Astrocyte of the cerebellum (primary cell): ENCODE results near the gene FBXL17.

ENCODE experiments used
- DNase-seq: peaks from one replicate; pipeline ENCODE4 v3.0.0-alpha.2; 2011; ENCODE audit warnings: low read depth
- H3K4me3 ChIP-seq: 2 replicates; pipeline ENCODE4 v1.5.1; 2011; ENCODE audit warnings: mild to moderate bottlenecking, low read depth, low read length, moderate library complexity
- in situ Hi-C: cut with HindIII; loops from 2 replicates; pipeline ENCODE4 v1.10.0; 2017; ENCODE audit warnings: low sequenced_read_pairs
- TF ChIP-seq, protein P1 (sequence below): IDR thresholded peaks from 2 replicates; pipeline ENCODE4 v1.5.1; 2012; ENCODE audit warnings: low read length, low read depth, moderate library complexity, mild to moderate bottlenecking; ENCODE audit errors: missing control alignments

FBXL17 gene

DNA sequence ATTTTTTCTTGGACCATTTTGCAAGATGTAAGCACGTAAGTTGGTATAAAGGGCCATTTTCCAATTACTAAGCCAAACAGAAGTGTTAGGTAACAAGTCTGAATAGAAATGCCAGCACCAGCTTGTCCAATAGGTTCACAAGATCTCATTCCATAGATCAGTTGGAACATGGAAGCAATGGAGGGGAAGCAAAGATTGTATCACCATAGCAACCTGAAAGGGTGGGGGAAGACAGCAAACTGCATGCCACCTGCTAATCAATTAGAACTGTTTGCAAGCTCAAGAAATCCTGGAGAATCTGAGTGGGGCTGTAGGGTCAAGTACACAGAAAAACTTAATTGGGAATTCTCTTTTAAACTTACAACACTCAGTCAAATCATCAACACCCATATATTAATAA lies 446.3 kb downstream of the FBXL17 start:
- DNase-seq = no peak
- TF ChIP-seq, protein P1, sequence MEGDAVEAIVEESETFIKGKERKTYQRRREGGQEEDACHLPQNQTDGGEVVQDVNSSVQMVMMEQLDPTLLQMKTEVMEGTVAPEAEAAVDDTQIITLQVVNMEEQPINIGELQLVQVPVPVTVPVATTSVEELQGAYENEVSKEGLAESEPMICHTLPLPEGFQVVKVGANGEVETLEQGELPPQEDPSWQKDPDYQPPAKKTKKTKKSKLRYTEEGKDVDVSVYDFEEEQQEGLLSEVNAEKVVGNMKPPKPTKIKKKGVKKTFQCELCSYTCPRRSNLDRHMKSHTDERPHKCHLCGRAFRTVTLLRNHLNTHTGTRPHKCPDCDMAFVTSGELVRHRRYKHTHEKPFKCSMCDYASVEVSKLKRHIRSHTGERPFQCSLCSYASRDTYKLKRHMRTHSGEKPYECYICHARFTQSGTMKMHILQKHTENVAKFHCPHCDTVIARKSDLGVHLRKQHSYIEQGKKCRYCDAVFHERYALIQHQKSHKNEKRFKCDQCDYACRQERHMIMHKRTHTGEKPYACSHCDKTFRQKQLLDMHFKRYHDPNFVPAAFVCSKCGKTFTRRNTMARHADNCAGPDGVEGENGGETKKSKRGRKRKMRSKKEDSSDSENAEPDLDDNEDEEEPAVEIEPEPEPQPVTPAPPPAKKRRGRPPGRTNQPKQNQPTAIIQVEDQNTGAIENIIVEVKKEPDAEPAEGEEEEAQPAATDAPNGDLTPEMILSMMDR = no peak
- no peak overlapping the region for H3K4me3 ChIP-seq
- in situ Hi-C loops = no loop called here

DNA sequence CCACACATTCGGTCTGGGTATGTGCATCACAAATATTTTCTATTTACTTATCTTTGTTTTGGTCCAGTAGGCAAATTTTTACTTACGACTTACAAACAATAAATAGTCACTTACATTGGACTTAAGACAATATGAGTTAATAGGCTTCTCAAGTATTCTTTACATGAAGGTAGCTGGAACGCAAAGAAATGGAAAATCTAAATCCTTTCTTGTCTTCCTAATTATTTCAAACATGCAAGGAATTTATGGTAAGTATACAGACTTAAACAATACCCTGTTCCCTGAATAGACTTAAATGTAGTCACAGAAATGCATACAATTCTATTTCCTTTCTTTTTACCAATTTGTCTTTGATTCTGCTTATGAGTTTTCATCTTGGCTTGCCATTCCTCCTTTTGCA lies 448.6 kb downstream of the FBXL17 start:
- no peak for DNase-seq
- in situ Hi-C loops = no loop called here
- TF ChIP-seq, protein P1 = no peak
- no peak overlapping the region for H3K4me3 ChIP-seq

DNA sequence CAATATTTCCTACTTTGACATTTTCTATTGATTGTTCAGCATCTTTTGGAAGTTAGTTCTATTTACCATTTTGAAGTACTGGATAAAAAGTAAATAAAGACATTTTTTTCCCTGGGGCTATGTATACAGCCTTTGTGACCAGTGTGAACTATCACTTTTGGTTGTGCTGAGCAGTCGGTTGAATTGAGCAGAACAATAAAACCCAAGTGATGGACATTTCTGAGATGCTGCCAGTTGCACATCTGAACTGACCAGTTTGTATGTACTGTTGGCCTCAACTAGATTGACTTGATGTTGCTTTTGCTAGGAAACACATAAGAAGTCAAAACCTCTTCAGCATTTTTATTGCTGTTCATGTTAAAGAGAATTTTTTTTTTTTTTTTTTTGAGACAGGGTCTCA lies 451.0 kb downstream of the FBXL17 start:
- TF ChIP-seq, protein P1 = no peak
- no peak for DNase-seq
- in situ Hi-C loops = no loop called here
- no peak overlapping the region for H3K4me3 ChIP-seq

DNA sequence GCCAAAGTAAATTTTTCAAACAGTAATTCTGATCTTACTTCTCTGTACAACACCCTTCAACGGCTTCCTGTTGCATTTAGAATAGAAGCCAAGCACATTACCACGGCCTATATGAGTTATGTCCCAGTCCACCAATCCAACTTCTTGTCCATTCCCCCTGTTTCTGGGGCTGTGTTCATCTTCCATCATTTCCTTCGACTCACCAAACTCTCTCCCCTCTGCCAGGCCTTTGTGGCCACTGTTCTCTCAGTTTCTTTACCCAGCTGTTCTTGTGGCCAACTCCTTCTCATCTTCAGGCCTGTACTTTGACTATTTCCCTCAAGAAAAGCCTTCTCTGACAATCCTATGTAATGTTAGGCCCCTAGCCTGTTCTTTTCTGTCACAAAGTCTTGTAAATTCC lies 451.8 kb downstream of the FBXL17 start:
- TF ChIP-seq, protein P1 = no peak
- in situ Hi-C loops = no loop called here
- no peak overlapping the region for H3K4me3 ChIP-seq
- peak; percentile 15 for DNase-seq

DNA sequence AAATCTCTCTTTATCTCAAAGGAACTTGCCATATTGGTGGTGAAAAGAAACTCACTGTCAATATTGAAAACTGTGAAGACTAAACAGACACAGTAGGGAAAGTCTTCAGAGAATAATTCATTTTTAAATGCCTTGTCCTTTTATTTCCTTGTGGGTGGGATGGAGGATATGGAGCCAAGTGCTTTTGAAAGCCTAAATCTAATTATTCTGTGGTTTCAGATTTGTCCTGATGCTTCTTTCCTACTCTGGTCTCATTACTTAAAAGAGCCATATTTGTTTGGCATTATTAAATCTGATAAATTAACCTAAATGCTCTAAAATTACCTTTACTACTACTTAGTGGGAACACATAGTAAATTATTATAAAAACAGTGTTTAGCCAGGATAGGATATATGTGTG lies 452.8 kb downstream of the FBXL17 start:
- TF ChIP-seq, protein P1 = no peak
- H3K4me3 ChIP-seq = no peak overlapping the region
- in situ Hi-C loops = no loop called here
- no peak for DNase-seq

DNA sequence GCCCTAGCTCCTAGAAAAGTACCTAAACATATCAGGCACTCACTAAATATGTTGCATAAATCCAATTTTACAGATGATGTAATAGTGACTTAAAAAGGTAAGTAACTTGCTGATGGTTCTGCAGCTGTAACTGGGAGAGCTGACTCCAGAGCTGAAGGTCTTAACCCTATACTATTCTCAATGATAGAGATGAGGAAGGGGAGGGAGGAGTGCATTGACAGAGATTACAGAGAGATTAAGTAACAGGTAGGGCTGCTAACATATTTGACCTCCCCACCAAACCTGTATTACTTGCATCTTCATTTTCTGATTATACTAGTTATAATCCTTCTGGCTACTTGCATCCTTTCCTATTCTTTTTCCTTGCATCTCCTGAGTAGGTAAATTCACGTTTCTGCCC lies 455.8 kb downstream of the FBXL17 start:
- in situ Hi-C loops = no loop called here
- no peak for DNase-seq
- TF ChIP-seq, protein P1 = no peak
- no peak overlapping the region for H3K4me3 ChIP-seq

DNA sequence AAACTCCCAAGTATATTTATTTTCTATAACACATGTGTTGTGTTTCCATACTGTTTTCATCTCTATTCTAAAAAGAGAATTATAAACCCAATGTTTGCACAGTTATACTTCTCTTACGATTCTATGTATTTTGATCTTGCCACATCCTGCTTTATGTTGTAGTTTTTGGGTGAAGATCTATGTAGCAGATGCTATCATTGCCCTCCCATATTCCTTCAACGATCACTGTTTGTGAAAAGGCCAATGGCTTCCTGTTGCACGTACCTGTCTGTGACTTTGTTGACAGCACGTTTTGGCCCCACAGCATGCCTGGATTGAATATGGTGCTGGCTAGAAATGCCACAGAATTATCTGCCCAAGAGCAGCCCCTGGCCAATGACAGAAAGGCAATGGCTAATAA lies 456.7 kb downstream of the FBXL17 start:
- TF ChIP-seq, protein P1 = no peak
- H3K4me3 ChIP-seq = no peak overlapping the region
- no peak for DNase-seq
- in situ Hi-C loops = no loop called here
